Stimulated activated CD8-positive, alpha-beta memory T cell treated with anti-CD3 and anti-CD28 coated beads, Interleukin-15, amount 100 ng/mL, for 1 hour (primary cell): ENCODE measurements around the gene DDX52.
"Not testable (repeated sequence)": the region's sequence is repeated elsewhere in the genome, so short reads cannot be mapped to it uniquely, and the experiment has no call there.

Experiments used
- DNase-seq: peaks from one replicate; pipeline ENCODE4 v3.0.0-alpha.2; 2020; ENCODE audit warnings: low read depth

Gene DDX52

GRCh38 chr17:37643118-37643766 lies at the start of gene DDX52:
TSS of gene DDX52 (minus strand) at chr17:37643446. CDS start at chr17:37643420, 26 bp downstream.
- peak; percentile 77 for DNase-seq

- DNase-seq = no peak
These were observed 48.6 kb upstream of the DDX52 start for GRCh38 chr17:37691807-37692206.

- no peak for DNase-seq
These were observed 46.1 kb upstream of the DDX52 start for GRCh38 chr17:37689317-37689716.

- no peak for DNase-seq
These were observed 40.3 kb upstream of the DDX52 start for GRCh38 chr17:37683454-37683984.

- DNase-seq = no peak
These were observed 38.8 kb upstream of the DDX52 start for GRCh38 chr17:37682007-37682406.

GRCh38 chr17:37679995-37680394 lies 36.7 kb upstream of the DDX52 start:
- not testable (repeated sequence) for DNase-seq

GRCh38 chr17:37678036-37678435 lies 34.8 kb upstream of the DDX52 start:
- DNase-seq = no peak

- no peak for DNase-seq
These were observed 33.8 kb upstream of the DDX52 start for GRCh38 chr17:37677021-37677420.

GRCh38 chr17:37676115-37676925 lies 33.1 kb upstream of the DDX52 start:
- no peak for DNase-seq

- no peak for DNase-seq
These were observed 31.3 kb upstream of the DDX52 start for GRCh38 chr17:37674511-37674910.

- DNase-seq = no peak
These were observed 30.1 kb upstream of the DDX52 start for GRCh38 chr17:37673386-37673785.

GRCh38 chr17:37672548-37673078 lies 29.4 kb upstream of the DDX52 start:
- DNase-seq = no peak

- no peak for DNase-seq
These were observed 28.7 kb upstream of the DDX52 start for GRCh38 chr17:37671824-37672547.

GRCh38 chr17:37671028-37671823 lies 28.0 kb upstream of the DDX52 start:
- DNase-seq = no peak

GRCh38 chr17:37667039-37667438 lies 23.8 kb upstream of the DDX52 start:
- DNase-seq = no peak

- DNase-seq = no peak
These were observed 21.0 kb upstream of the DDX52 start for GRCh38 chr17:37664214-37664613.

GRCh38 chr17:37662353-37662752 lies 19.1 kb upstream of the DDX52 start:
- no peak for DNase-seq

GRCh38 chr17:37661400-37662014 lies 18.3 kb upstream of the DDX52 start:
- no peak for DNase-seq

- DNase-seq = no peak
These were observed 16.7 kb upstream of the DDX52 start for GRCh38 chr17:37659925-37660324.

GRCh38 chr17:37657202-37657601 lies 14.0 kb upstream of the DDX52 start:
- DNase-seq = no peak

- no peak for DNase-seq
These were observed 8.6 kb upstream of the DDX52 start for GRCh38 chr17:37651849-37652248.
